Activated CD4-positive, alpha-beta T cell treated with anti-CD3 and anti-CD28 coated beads, Interleukin-2, amount 10 ng/mL, durations not matched to agents 24 days and 14 days (primary cell): ENCODE measurements around the gene PARVG. TPM values are rescaled to one million over a fixed set of nuclear protein-coding genes. Genes with fewer than 3 reads are reported as not detected.

Source experiments
- DNase-seq: peaks from one replicate; pipeline ENCODE4 v3.0.0; 2022
- H3K27ac Mint-ChIP-seq: one replicate; pipeline ENCODE4 v1.8.0; 2022; ENCODE audit warnings: mild to moderate bottlenecking, mixed read lengths
- H3K27me3 Mint-ChIP-seq: one replicate; pipeline ENCODE4 v1.8.0; 2022; ENCODE audit warnings: mixed read lengths
- H3K36me3 Mint-ChIP-seq: one replicate; pipeline ENCODE4 v1.8.0; 2022; ENCODE audit warnings: low read depth, mild to moderate bottlenecking, mixed read lengths
- H3K4me1 Mint-ChIP-seq: one replicate; pipeline ENCODE4 v1.8.0; 2021; ENCODE audit warnings: mixed read lengths
- H3K4me3 Mint-ChIP-seq: one replicate; pipeline ENCODE4 v1.8.0; 2022; ENCODE audit warnings: mild to moderate bottlenecking, moderate library complexity, mixed read lengths
- H3K9me3 Mint-ChIP-seq: one replicate; pipeline ENCODE4 v1.8.0; 2021; ENCODE audit warnings: mixed read lengths
- intact Hi-C: fragments of 100-400 bp; cut with micrococcal nuclease; formaldehyde crosslinking; loops from one replicate; pipeline ENCODE4 v1.15.1; 2023
- total RNA-seq: library from RNA; stranded (reverse); gene quantifications from 2 replicates; pipeline ENCODE4 v1.2.3, GENCODE V29; 2022

Gene PARVG
- total RNA-seq, 1 donor from 2014 or later: 52.2 TPM

- Mint-ChIP-seq H3K4me1 (no peaks in the 10 kb centered on the region), H3K4me3 (no peak overlapping the region), H3K36me3 (no peaks in the 10 kb centered on the region), H3K27ac (no peak overlapping the region), H3K9me3 (peaks cover 10% of the 10 kb centered on the region), H3K27me3 (peaks cover 7% of the 10 kb centered on the region)
- intact Hi-C loops: no loop called here
- no peak for DNase-seq
Observed at GRCh38 chr22:44245867-44246266, 65.1 kb downstream of the PARVG start.

- Mint-ChIP-seq H3K4me1 (no peaks in the 10 kb centered on the region), H3K9me3 (peaks cover 10% of the 10 kb centered on the region), H3K27me3 (peaks cover 4% of the 10 kb centered on the region), H3K36me3 (no peaks in the 10 kb centered on the region), H3K27ac (no peak overlapping the region), H3K4me3 (no peak overlapping the region)
- intact Hi-C loops: no loop called here
- no peak for DNase-seq
Observed at GRCh38 chr22:44246615-44247326, 66.0 kb downstream of the PARVG start.

- Mint-ChIP-seq H3K27me3 (peaks cover 6% of the 10 kb centered on the region), H3K27ac (no peak overlapping the region), H3K4me1 (no peaks in the 10 kb centered on the region), H3K9me3 (peaks cover 10% of the 10 kb centered on the region), H3K4me3 (no peak overlapping the region), H3K36me3 (no peaks in the 10 kb centered on the region)
- no peak for DNase-seq
- intact Hi-C loops: no loop called here
Observed at GRCh38 chr22:44247346-44247745, 66.6 kb downstream of the PARVG start.

- Mint-ChIP-seq H3K27me3 (peaks cover 8% of the 10 kb centered on the region), H3K36me3 (no peaks in the 10 kb centered on the region), H3K27ac (no peak overlapping the region), H3K9me3 (peaks cover 10% of the 10 kb centered on the region), H3K4me3 (no peak overlapping the region), H3K4me1 (no peaks in the 10 kb centered on the region)
- intact Hi-C loops: no loop called here
- DNase-seq: no peak
Observed at GRCh38 chr22:44247923-44248892, 67.5 kb downstream of the PARVG start.

- no peak for DNase-seq
- intact Hi-C loops: no loop called here
- H3K27ac Mint-ChIP-seq: no peak overlapping the region
- peaks cover 11% of the 10 kb centered on the region for H3K27me3 Mint-ChIP-seq
- no peaks in the 10 kb centered on the region for H3K4me1 Mint-ChIP-seq
- H3K9me3 Mint-ChIP-seq: peaks cover 10% of the 10 kb centered on the region
- H3K36me3 Mint-ChIP-seq: no peaks in the 10 kb centered on the region
- H3K4me3 Mint-ChIP-seq: no peak overlapping the region
Observed at GRCh38 chr22:44248926-44249325, 68.2 kb downstream of the PARVG start.

GRCh38 chr22:44249376-44250147, 68.8 kb downstream of the PARVG start:
- H3K4me3 Mint-ChIP-seq: no peak overlapping the region
- H3K27ac Mint-ChIP-seq: no peak overlapping the region
- H3K36me3 Mint-ChIP-seq: no peaks in the 10 kb centered on the region
- peaks cover 11% of the 10 kb centered on the region for H3K27me3 Mint-ChIP-seq
- no peaks in the 10 kb centered on the region for H3K4me1 Mint-ChIP-seq
- no peak for DNase-seq
- intact Hi-C loops: no loop called here
- peaks cover 10% of the 10 kb centered on the region for H3K9me3 Mint-ChIP-seq

GRCh38 chr22:44254811-44255210, 74.1 kb downstream of the PARVG start:
- Mint-ChIP-seq H3K4me1 (peaks cover 4% of the 10 kb centered on the region), H3K4me3 (no peak overlapping the region), H3K9me3 (peaks cover 8% of the 10 kb centered on the region), H3K36me3 (no peaks in the 10 kb centered on the region), H3K27me3 (peaks cover 25% of the 10 kb centered on the region), H3K27ac (no peak overlapping the region)
- intact Hi-C loops: no loop called here
- no peak for DNase-seq

GRCh38 chr22:44256085-44256484, 75.4 kb downstream of the PARVG start:
- intact Hi-C loops: no loop called here
- no peak overlapping the region for H3K4me3 Mint-ChIP-seq
- no peak for DNase-seq

GRCh38 chr22:44256556-44257485, 76.1 kb downstream of the PARVG start:
- Mint-ChIP-seq H3K27ac (no peak overlapping the region), H3K4me1 (peaks cover 5% of the 10 kb centered on the region), H3K4me3 (no peak overlapping the region), H3K36me3 (no peaks in the 10 kb centered on the region), H3K27me3 (peaks cover 24% of the 10 kb centered on the region), H3K9me3 (no peaks in the 10 kb centered on the region)
- DNase-seq: no peak
- intact Hi-C loops: no loop called here

More at GRCh38 chr22:44256085-44256484, 75.4 kb downstream of the PARVG start:
- Mint-ChIP-seq H3K9me3 (no peaks in the 10 kb centered on the region), H3K4me1 (peaks cover 4% of the 10 kb centered on the region), H3K27ac (no peak overlapping the region), H3K36me3 (no peaks in the 10 kb centered on the region), H3K27me3 (peaks cover 25% of the 10 kb centered on the region)

Other genes starting within 250 kb of the PARVG start
- gene SAMM50, start 225.5 kb upstream of the PARVG start, total RNA-seq: 60.5 and 62.8 TPM in 2 replicates
- 107 and 112 TPM in 2 replicates for gene PARVB, start 156.6 kb upstream of the PARVG start, total RNA-seq
- gene SHISAL1, start 132.0 kb downstream of the PARVG start, total RNA-seq: not detected in 2 replicates